ENCODE results near the gene ALKAL2.

ALKAL2 gene

GRCh38 chr2:238869-239268 is 49.0 kb downstream of the ALKAL2 start:
- DNase-seq = no peak

DNA sequence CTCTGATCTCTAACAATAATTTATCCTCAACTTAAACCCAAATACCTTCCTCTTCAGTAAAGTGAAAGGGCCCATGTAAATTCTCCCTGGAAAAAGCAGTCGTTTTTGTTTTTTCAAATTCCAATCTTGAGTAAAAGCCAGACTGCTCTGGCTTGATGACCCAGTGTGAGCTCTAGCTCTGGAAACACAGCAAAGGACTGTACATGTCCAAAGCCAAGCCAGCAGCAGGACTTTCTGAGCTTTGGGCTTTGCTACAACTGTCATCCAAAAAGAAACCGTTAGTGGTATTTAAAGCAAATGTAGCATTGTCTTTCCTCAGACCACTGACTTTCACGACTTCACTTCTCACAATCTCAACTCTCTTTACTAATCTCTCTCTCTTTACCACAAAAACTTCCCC is 49.5 kb downstream of the ALKAL2 start:
- no peak for DNase-seq

DNA sequence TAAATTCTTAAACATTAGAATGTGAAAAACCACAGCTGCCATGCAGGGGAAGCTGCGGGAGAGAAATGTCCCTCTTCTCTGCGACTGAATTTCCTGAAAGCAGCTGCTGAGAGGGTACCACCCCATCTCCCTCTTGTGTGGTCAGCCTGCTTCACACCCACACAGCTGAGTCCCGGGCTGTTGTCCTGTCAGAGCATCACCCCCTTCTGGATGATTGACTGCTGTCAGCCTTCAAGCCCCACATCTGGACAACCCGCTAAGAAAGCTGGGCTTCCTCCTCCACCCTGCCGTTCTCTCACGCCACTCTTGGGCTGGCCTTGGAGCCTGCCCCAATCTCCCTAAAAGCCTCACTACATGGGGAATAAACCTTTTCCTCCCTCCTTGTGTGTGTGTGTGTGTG is 50.0 kb downstream of the ALKAL2 start:
- DNase-seq = no peak

DNA sequence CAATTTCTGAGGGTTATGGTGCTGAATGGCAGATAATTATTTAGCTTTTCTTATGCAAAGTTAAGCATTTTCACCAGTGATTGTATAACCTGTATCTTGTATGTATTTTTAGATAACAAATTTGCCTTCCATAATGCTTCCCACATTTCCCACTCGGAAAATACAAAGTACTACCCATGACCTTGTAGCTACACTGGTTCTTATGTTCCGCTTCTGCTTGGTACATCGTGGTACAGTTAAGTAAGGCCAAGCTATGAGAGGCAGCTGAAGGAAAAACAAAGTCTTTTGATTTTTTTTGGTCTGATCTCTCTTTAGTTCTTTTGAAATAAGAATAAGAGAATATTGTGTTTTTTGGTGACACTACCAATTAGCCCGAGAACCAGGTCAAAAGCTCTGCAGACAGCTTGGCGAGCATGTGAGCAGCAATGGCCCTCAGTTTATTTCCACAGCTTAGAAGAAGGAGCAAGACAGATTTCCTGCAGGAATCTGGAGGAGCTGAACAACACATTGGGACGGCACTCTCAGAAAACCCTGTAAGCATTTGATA is 50.8 kb downstream of the ALKAL2 start:
- DNase-seq = no peak

- DNase-seq = no peak
Measured at GRCh38 chr2:234421-234820, 53.5 kb downstream of the ALKAL2 start.

- DNase-seq = no peak
Measured at GRCh38 chr2:233030-233429, 54.9 kb downstream of the ALKAL2 start.

DNA sequence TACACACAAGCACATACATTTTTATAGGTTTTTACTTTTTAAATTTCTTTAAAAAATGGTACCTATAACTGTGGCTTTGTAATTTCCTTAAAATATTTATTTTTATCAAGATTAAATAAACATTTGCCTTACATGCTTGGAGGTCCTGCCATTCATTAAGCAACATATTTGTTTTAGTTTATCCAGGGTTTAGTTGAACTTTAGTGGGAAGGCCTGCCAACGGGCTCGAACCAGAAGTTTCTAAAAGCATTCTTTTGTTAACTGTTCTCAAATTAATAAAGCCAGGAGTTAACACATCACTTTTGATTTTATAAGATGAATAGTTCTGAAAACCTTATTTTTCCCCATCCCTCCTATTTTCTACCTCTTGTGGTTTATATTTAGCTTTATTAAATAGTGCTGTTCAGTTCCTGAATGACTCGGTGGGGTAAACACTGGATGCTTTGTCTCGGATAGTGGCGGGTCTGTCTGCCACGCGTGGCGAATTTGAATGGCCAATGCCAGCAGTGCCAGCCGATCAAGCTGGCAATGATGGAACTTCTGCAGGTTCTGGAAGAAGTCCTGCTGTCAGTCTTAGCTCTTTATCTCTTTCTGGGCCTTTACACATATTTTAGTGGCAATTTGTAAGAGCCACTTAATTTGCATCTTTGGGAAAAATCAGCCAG is 56.2 kb downstream of the ALKAL2 start:
- no peak for DNase-seq

All from suppressor macrophage treated with lipopolysaccharide for 4 hours (primary cell).